Smooth muscle cell of the brain vasculature (primary cell): ENCODE data around the gene MOV10.
"Not testable (repeated sequence)": the region's sequence is repeated elsewhere in the genome, so short reads cannot be mapped to it uniquely, and the experiment has no call there.

Source experiments
- DNase-seq: peaks from one replicate; pipeline ENCODE4 v3.0.0-alpha.2; 2012; ENCODE audit warnings: low read depth, low spot score

The MOV10 gene, protein sequence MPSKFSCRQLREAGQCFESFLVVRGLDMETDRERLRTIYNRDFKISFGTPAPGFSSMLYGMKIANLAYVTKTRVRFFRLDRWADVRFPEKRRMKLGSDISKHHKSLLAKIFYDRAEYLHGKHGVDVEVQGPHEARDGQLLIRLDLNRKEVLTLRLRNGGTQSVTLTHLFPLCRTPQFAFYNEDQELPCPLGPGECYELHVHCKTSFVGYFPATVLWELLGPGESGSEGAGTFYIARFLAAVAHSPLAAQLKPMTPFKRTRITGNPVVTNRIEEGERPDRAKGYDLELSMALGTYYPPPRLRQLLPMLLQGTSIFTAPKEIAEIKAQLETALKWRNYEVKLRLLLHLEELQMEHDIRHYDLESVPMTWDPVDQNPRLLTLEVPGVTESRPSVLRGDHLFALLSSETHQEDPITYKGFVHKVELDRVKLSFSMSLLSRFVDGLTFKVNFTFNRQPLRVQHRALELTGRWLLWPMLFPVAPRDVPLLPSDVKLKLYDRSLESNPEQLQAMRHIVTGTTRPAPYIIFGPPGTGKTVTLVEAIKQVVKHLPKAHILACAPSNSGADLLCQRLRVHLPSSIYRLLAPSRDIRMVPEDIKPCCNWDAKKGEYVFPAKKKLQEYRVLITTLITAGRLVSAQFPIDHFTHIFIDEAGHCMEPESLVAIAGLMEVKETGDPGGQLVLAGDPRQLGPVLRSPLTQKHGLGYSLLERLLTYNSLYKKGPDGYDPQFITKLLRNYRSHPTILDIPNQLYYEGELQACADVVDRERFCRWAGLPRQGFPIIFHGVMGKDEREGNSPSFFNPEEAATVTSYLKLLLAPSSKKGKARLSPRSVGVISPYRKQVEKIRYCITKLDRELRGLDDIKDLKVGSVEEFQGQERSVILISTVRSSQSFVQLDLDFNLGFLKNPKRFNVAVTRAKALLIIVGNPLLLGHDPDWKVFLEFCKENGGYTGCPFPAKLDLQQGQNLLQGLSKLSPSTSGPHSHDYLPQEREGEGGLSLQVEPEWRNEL

DNA sequence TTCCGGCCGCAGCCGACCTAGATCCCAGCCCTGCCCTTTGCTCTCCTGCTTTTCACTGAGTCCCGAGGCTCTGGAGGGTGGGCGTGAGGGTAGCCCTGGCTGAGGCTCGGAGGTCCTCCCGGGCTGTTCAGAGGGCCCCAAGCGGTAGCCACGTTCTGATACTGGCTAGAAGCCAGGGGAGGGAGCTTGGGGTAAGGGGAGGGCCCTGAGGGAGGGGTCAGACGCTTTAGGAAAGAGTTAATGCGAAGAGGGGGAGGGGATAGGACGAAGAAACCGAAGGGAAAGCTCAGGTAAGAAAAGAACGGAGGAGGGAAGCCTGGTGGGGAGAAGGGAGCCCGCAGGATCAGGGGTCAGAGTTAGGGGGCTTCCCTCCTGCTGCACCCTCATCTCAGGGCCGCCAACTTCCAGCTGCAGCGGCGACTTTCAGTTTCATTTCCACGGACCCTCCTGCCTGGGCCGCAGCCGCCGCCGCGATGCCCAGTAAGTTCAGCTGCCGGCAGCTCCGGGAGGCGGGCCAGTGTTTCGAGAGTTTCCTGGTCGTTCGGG is at the start of gene MOV10:
TSS of gene MOV10 (plus strand) at position 220 of the 546 bp plus-strand sequence. CDS start at position 474, 254 bp downstream.
- DNase-seq: peak; percentile 45

DNA sequence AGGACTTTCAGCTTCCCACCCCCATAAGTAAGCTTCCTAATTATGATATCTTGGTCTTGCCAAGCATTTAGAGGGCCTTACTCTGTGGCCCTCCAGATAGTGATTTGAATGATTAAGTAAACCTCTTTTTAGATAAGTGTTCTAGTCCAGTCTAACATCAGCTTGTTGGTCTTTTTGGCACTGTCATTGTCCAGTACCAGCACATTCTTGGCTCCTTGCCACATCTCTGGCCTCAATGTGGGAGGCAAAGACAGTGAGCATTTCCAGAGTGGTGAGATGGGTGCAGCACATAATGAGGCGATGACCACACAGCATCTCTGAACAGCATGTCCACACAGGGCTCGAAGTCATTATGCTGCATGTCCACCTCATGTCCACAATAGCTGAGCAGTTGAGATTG is 48.8 kb upstream of the MOV10 start:
- DNase-seq: no peak

GRCh38 chr1:112626193-112626592 is 48.3 kb upstream of the MOV10 start:
- DNase-seq: no peak

DNA sequence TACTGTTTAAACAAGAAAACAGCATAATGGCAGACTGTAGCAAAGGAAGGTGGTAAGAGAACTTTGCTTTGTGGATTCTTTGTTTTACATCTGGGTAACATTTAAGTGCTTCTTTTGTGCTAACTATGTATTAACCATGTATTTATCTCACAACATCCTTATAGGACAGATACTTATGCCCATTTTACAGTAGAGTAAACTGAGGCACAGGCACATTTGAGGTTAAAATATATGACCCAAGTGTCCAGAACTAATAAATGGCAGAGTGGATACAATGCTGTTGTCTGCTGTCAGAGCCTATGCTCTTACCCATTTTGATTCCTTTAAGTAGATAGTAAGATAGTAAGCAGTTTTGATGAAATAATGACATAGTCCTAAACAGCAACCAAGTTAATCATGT is 47.6 kb upstream of the MOV10 start:
- no peak for DNase-seq

- DNase-seq: no peak
Measured at GRCh38 chr1:112628516-112628915, 45.9 kb upstream of the MOV10 start.

GRCh38 chr1:112629256-112629655 is 45.2 kb upstream of the MOV10 start:
- no peak for DNase-seq

DNA sequence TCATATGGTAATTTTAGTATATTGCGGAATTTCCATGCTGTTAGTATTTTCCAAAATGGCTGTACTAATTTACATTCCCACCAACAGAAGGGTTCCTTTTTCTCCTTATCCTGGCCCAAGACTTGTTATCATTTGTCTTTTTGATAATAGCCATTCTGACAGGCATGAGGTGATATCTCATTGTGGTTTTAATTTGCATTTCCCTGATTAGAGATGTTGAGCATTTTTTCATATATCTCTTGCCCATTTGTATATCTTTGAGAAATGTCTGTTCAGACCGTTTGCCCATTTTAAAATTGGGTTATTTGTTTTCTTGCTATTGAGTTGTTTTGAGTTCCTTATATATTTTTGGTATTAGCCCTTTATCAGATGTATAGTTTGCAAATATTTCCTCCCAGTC is 40.8 kb upstream of the MOV10 start:
- no peak for DNase-seq

GRCh38 chr1:112634367-112634766 is 40.1 kb upstream of the MOV10 start:
- no peak for DNase-seq

GRCh38 chr1:112636056-112636455 is 38.4 kb upstream of the MOV10 start:
- DNase-seq: no peak

DNA sequence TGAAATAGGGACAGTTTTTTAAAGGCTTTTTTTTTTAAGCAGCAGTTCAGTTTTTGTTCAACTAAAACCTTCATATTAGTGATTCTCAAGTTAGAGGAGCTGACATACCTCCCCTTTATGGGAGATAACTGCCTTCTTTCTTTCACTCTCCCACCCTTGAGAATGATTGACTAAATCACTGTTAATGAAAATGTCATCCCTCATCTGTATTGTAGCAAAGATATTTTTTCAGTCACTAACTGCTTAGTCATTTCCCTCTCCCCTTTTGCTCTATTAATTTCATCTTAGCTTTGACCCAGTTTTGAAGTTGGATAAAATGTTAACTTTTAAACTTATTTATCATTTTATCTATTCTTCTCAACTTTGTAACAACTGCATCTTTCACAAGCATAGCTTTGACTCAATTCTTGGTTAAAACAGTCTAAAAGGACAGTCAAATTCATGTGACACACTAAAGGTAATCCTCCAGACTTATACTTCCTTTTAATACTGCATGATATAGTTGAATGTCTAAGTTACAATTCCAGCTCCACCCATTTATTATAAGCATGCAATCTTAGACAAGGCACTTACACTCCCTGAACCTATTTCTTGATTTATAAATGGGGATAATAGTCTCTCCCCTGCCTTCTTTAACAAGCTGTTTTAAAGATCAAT is 37.7 kb upstream of the MOV10 start:
- no peak for DNase-seq

DNA sequence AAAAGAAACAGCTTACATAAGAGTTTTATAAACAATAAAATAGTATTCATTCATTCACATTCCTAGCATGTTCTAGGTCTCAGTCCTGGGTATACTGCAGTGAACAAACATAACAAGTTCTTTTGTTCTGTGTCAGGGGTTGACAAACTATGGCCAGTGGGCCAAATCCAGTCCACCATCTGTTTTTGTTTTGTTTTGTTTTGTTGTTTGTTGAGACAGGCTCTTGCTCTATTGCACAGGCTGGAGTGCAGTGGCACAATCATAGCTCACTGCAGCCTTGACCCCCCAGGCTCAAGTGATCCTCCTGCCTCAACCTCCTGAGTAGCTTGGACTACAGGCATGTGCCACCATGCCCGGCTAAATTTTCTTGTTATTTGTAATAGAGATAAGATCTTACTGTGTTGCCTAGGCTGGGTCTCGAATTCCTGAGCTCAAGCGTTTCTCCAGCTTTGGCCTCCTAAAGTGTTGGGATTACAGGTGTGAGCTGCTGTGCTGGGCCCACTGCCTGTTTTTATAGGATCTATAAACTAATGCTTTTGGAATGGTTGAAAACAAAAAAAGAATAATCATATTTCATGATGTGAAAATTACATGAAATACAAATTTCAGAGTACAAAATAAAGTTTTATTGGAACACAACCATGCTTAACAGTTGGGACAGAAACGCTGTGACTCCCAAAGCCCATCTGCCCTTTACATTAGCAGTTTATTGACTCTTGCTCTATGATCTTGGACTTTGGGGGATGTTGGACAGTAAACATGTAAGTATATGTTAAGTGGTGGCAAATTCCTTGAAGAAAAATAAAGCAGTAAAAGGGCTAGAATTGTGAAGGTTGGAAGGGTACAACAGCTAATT is 37.0 kb upstream of the MOV10 start:
- DNase-seq: no peak

GRCh38 chr1:112638110-112638428 is 36.4 kb upstream of the MOV10 start:
- no peak for DNase-seq

GRCh38 chr1:112640437-112640836 is 34.0 kb upstream of the MOV10 start:
- not testable (repeated sequence) for DNase-seq

GRCh38 chr1:112643080-112643479 is 31.4 kb upstream of the MOV10 start:
- DNase-seq: no peak

DNA sequence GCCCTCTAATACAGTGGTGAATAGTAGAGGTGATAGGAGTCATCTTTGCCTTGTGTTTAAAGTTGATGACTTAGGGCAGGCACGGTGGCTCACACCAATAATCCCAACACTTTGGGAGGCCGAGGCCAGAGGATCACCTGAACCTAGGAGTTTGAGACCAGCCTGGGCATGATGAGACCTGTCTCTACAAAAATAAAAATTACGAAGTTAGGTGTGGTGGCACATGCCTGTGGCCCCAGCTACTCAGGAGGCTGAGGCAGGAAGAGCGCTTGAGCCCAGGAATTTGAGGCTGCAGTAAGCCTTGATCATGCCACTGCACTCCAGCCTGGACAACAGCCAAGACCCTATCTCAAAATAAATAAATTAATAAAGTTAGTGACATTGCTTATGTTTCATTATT is 28.2 kb upstream of the MOV10 start:
- no peak for DNase-seq

- DNase-seq: no peak
Measured at GRCh38 chr1:112651205-112651604, 23.3 kb upstream of the MOV10 start.

- DNase-seq: no peak
Measured at GRCh38 chr1:112665857-112666256, 8.6 kb upstream of the MOV10 start.

DNA sequence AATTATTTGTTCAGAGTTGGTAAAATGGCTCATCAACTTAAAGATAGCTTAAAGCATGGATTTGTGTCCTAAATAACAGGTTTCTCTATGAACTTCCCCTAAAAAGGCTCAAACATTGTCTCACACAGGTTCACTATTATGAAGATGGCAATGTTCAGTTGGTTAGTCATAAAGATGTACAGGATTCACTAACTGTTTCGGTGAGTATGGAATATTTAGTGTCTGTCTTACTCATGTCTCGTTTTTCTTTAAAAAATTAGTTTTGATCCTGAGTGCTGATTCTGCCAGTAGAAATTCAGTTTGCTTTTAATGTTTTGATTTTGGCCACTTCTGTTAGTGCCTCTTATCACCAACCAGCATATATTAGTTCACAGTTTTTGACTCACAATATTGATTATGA is 7.5 kb upstream of the MOV10 start:
- DNase-seq: no peak

GRCh38 chr1:112672009-112672408 is 2.5 kb upstream of the MOV10 start:
- no peak for DNase-seq

- no peak for DNase-seq
Measured at GRCh38 chr1:112672842-112673241, 1.6 kb upstream of the MOV10 start.
